GM20000 (cell line): Measurements from ENCODE around the gene SLC5A1.

Experiments
- DNase-seq: peaks from one replicate; pipeline ENCODE4 v3.0.0; 2012; ENCODE audit warnings: low spot score
- CTCF ChIP-seq: IDR thresholded peaks from 2 replicates; pipeline ENCODE4 v1.5.1; 2012; ENCODE audit warnings: mild to moderate bottlenecking, control low read depth; ENCODE audit errors: extremely low read depth, missing control alignments

The SLC5A1 gene

DNA sequence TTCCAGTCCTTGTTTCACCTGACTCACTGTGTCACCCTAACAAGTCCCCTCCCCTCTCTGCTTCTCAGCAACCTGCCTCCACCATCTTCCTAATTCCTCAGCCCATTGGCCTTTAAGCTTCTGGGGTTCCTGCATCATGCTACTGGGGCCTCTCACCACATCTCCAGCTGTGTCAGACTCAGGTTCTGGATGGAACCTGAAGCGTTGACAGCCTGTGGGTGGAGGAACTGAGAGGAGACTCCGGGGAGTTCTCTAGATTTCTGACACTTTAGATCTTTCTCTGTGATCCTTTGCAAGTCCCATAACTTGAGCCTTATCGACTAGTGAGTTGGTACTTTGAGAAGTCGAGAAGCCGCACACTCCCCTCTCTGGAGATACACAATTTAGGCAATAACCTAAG, 11.6 kb upstream of the SLC5A1 start:
- no peak for DNase-seq
- no peak for TF ChIP-seq CTCF

- no peak for DNase-seq
- TF ChIP-seq CTCF: no peak
These were observed 8.8 kb upstream of the SLC5A1 start for GRCh38 chr22:32034275-32034674.

DNA sequence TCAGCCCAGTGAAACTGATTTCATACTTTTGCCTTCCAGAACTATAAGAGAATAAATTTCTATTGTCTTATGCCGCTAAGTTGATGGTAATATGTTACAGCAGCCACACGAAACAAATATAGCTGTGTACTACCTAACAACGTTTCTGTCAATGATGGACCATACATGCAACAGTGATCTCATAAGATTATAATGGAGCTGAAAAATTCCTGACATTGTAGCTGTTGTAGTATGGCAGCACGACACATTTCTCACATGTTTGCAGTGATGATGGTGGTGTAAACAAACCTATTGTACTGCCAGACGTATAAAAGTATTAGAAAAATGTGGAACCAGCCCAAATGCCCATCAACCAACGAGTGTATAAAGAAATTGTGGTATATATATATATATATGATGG, 5.8 kb upstream of the SLC5A1 start:
- no peak for TF ChIP-seq CTCF
- no peak for DNase-seq

DNA sequence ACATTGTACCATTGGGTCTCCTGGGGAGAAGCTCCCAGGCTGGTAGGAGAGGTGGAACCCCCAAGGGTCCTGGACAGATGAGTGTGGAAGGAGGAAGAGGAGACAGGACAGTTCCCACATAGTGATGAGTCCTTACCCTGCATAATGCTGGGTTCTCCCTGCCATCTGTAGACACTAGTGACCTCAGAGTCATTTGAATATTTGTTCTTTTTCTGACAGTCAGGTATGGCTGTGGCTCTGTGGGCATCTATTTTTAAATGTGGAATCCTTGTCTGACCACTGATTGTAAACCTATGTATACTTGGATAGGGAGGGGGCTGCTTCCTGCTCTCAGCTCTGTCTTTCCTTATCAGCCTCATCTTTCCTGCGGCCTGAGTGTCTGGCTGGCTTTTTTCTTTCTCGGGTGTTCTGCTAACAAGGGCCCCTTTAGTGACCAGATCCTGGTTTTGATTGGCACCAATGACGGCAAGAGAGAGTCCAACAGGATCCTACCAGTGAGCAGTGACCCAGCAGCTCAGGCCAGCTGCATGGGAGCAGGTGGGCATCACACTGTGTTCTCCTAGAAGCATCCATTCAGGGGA, 2.6 kb upstream of the SLC5A1 start:
- no peak for DNase-seq
- no peak for TF ChIP-seq CTCF

- no peak for TF ChIP-seq CTCF
- DNase-seq: no peak
These were observed 330 bp downstream of the SLC5A1 start for GRCh38 chr22:32043391-32043790.

DNA sequence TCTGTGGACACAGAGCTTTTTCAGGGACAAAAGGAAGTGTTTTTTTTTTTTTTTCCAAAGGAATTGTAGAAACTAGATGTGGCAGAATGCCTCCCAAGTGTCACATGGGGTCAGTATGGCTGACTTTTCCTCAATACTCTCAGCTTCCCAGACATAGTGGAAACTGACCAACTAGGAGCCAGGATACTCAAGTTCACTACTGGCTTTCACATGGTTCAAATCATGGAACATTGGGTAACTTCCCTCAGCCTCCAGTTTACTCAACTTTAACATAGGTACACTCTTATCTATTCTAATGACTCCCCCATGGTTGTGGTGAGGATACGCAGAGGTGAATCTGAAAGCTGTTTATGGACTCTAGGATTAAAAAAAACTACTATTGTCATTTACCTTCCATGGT, 1.4 kb downstream of the SLC5A1 start:
- no peak for TF ChIP-seq CTCF
- DNase-seq: no peak

GRCh38 chr22:32044913-32045312, 1.9 kb downstream of the SLC5A1 start:
- no peak for DNase-seq
- TF ChIP-seq CTCF: no peak
